ENCODE results near the gene AQP6. TPM values are rescaled to one million over a fixed set of nuclear protein-coding genes. Genes with fewer than 3 reads are reported as not detected.
"Not testable (repeated sequence)": the region's sequence is repeated elsewhere in the genome, so short reads cannot be mapped to it uniquely, and the experiment has no call there.

Gene AQP6
- total RNA-seq, 1 experiment from 2014 or later = 0.09 TPM

DNA sequence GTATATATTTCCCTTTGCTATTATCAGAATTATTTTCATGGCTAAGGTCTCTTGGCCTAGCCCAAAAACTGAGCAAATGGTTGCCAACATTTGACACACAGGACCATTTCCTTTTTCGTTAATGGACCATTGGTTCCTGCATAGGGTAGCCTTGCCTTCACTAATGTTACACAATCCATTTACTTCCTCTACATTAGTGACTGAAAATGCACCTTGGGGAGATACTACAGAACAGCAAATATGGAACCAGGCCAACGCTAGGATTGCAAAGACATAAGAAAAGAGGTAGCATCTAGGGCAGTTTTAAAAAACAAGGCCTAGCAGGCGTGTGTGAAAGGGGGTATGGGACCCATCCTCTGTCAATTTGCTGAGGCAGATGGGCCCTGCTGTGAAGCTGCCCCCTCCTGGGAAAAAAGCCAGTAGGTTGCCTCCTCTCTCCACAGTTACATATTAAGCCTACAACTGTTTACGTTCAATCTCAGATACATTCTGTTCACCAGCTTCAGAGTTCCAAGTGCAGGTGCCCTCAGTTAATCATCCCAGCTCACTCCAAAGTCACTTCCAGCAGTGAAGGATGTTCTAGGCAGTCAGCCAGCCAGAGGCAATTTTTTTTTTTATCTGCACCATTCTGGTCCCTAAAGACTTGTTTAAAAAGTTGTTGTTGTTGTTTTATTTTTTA, 15.0 kb downstream of the AQP6 start:
- Mint-ChIP-seq H3K27me3 (ENCODE audit: low read depth) (no peaks in the 10 kb centered on the region), H3K27ac (no peak overlapping the region), H3K36me3 (ENCODE audit: insufficient read depth in 1 of 3, low read depth in 3 of 3) (peaks cover 15 to 45% (median 39%) of the 10 kb centered on the region in 3 experiments; a peak in 6 of 7 replicates), H3K4me3 (no peak overlapping the region), H3K4me1 (peaks cover 23% of the 10 kb centered on the region in 2 experiments), H3K9me3 (no peaks in the 10 kb centered on the region)
- H3K56ac ChIP-seq (ENCODE audit: insufficient read length, low read depth, low read length) = no peak overlapping the region
- TF ChIP-seq, protein P1, sequence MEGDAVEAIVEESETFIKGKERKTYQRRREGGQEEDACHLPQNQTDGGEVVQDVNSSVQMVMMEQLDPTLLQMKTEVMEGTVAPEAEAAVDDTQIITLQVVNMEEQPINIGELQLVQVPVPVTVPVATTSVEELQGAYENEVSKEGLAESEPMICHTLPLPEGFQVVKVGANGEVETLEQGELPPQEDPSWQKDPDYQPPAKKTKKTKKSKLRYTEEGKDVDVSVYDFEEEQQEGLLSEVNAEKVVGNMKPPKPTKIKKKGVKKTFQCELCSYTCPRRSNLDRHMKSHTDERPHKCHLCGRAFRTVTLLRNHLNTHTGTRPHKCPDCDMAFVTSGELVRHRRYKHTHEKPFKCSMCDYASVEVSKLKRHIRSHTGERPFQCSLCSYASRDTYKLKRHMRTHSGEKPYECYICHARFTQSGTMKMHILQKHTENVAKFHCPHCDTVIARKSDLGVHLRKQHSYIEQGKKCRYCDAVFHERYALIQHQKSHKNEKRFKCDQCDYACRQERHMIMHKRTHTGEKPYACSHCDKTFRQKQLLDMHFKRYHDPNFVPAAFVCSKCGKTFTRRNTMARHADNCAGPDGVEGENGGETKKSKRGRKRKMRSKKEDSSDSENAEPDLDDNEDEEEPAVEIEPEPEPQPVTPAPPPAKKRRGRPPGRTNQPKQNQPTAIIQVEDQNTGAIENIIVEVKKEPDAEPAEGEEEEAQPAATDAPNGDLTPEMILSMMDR (conservative IDR thresholded peaks at IDR 0.05) = no peak
- no peak overlapping the region for H4K91ac ChIP-seq (ENCODE audit: insufficient read length, low read depth, low read length)
- no peak overlapping the region for H2AK5ac ChIP-seq (ENCODE audit: insufficient read length, low read length)
- H3K79me2 ChIP-seq (ENCODE audit: insufficient read depth, low read length) = no peaks in the 10 kb centered on the region
- H2BK15ac ChIP-seq (ENCODE audit: low read depth, low read length) = no peak overlapping the region
- no peaks in the 10 kb centered on the region for H3K23me2 ChIP-seq (ENCODE audit: insufficient read length, low read depth, low read length, poor library complexity, severe bottlenecking)
- H3K79me1 ChIP-seq (ENCODE audit: insufficient read depth, low read depth, low read length, poor library complexity, severe bottlenecking) = no peaks in the 10 kb centered on the region
- no peak overlapping the region for H3K9ac ChIP-seq (ENCODE audit: extremely low read depth, insufficient read length, low read length)
- WGBS (ENCODE audit: extremely low coverage, insufficient read length, low lambda C conversion rate) = no CpG with 5 or more reads among the region's 4 CpGs
- H2BK20ac ChIP-seq (ENCODE audit: low read depth, low read length, poor library complexity, severe bottlenecking) = no peak overlapping the region
- no peak overlapping the region for H3K4me2 ChIP-seq (ENCODE audit: insufficient read depth, insufficient read length, low read length)
- H3K23ac ChIP-seq (ENCODE audit: insufficient read length, low read depth, low read length) = no peak overlapping the region
- no peak overlapping the region for H3K14ac ChIP-seq (ENCODE audit: insufficient read depth, low read length)
- H2BK12ac ChIP-seq (ENCODE audit: insufficient read length, low read depth, low read length) = no peak overlapping the region
- no peak overlapping the region for H3K18ac ChIP-seq (ENCODE audit: insufficient read length, low read depth, low read length)
- no peak overlapping the region for H2BK5ac ChIP-seq (ENCODE audit: insufficient read length, low read length)
- H4K20me1 ChIP-seq (ENCODE audit: control insufficient read depth, insufficient read depth, insufficient read length) = peaks cover 3% of the 10 kb centered on the region
- H4K5ac ChIP-seq (ENCODE audit: insufficient read length, low read depth, low read length) = no peak overlapping the region
- no peak overlapping the region for H3K27ac ChIP-seq (ENCODE audit: insufficient read length, low read depth, low read length)
- H3K27me3 ChIP-seq (ENCODE audit: insufficient read depth, low read length) = no peaks in the 10 kb centered on the region
- DNase-seq = no peak
- H3K9me3 ChIP-seq (ENCODE audit: control insufficient read depth, low read depth, low read length) = no peaks in the 10 kb centered on the region
- no peak overlapping the region for H3T11ph ChIP-seq (ENCODE audit: low read length)
- H2BK120ac ChIP-seq (ENCODE audit: low read depth, low read length, poor library complexity, severe bottlenecking) = no peak overlapping the region
- no peak overlapping the region for H2AFZ ChIP-seq (ENCODE audit: low read length)
- no peak overlapping the region for H4K8ac ChIP-seq (replicated peaks; ENCODE audit: insufficient read length, low read depth, low read length)
- no peaks in the 10 kb centered on the region; the same call in 1 of the 2 replicates for H3K4me1 ChIP-seq (ENCODE audit: insufficient read depth, low read length)
- no peak overlapping the region for H3K4ac ChIP-seq (ENCODE audit: low read depth, low read length)

DNA sequence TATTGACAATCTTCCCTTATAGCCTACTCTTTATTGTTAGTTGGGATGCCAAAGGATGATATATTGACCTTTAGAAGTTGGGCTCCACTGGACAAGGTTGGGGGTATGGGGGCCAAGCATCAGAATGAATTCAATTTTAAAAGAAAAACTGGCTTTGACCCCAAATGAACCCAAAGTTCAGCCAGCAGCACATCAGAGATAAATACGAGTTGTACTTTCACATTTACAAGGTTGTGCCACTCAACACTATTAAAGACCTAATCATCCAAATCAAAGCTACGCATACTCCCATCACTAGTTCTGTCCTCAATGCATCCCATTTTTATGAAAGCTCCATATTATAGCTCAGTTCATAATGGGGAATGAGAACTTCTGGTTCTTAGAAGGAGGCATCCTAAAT, 16.7 kb downstream of the AQP6 start:
- H3K4me1 ChIP-seq (ENCODE audit: insufficient read depth, low read length); H2BK20ac ChIP-seq (ENCODE audit: low read depth, low read length, poor library complexity, severe bottlenecking); H3K9ac ChIP-seq (ENCODE audit: extremely low read depth, insufficient read length, low read length); H3K27ac ChIP-seq (ENCODE audit: insufficient read length, low read depth, low read length); H3K18ac ChIP-seq (ENCODE audit: insufficient read length, low read depth, low read length); H3K79me1 ChIP-seq (ENCODE audit: insufficient read depth, low read depth, low read length, poor library complexity, severe bottlenecking); H3T11ph ChIP-seq (ENCODE audit: low read length); H2BK120ac ChIP-seq (ENCODE audit: low read depth, low read length, poor library complexity, severe bottlenecking); H3K23ac ChIP-seq (ENCODE audit: insufficient read length, low read depth, low read length); H2AFZ ChIP-seq (ENCODE audit: low read length); H3K9me3 ChIP-seq (ENCODE audit: control insufficient read depth, low read depth, low read length); H2BK12ac ChIP-seq (ENCODE audit: insufficient read length, low read depth, low read length); H3K14ac ChIP-seq (ENCODE audit: insufficient read depth, low read length); H3K4me2 ChIP-seq (ENCODE audit: insufficient read depth, insufficient read length, low read length); H2AK5ac ChIP-seq (ENCODE audit: insufficient read length, low read length); H2BK15ac ChIP-seq (ENCODE audit: low read depth, low read length); H2BK5ac ChIP-seq (ENCODE audit: insufficient read length, low read length); H4K91ac ChIP-seq (ENCODE audit: insufficient read length, low read depth, low read length); H3K27ac Mint-ChIP-seq; H3K27me3 Mint-ChIP-seq (ENCODE audit: low read depth); DNase-seq; H3K4me3 Mint-ChIP-seq; H3K9me3 Mint-ChIP-seq; H3K79me2 ChIP-seq (ENCODE audit: insufficient read depth, low read length); H3K27me3 ChIP-seq (ENCODE audit: insufficient read depth, low read length); H3K4ac ChIP-seq (ENCODE audit: low read depth, low read length); H4K20me1 ChIP-seq (ENCODE audit: control insufficient read depth, insufficient read depth, insufficient read length); H3K56ac ChIP-seq (ENCODE audit: insufficient read length, low read depth, low read length); H4K8ac ChIP-seq (replicated peaks; ENCODE audit: insufficient read length, low read depth, low read length); H3K23me2 ChIP-seq (ENCODE audit: insufficient read length, low read depth, low read length, poor library complexity, severe bottlenecking); H4K5ac ChIP-seq (ENCODE audit: insufficient read length, low read depth, low read length): not testable (repeated sequence)
- peaks cover 25 to 60% (median 53%) of the 10 kb centered on the region in 3 experiments; a peak in 6 of 7 replicates for H3K36me3 Mint-ChIP-seq (ENCODE audit: insufficient read depth in 1 of 3, low read depth in 3 of 3)
- peaks cover 21 to 22% of the 10 kb centered on the region in 2 experiments for H3K4me1 Mint-ChIP-seq
- WGBS (ENCODE audit: extremely low coverage, insufficient read length, low lambda C conversion rate) = no CpG with 5 or more reads among the region's 2 CpGs

All from H9 (cell line).